H1 (cell line): ENCODE results near the gene ACER3. TPM values are rescaled to one million over a fixed set of nuclear protein-coding genes. Genes with fewer than 3 reads are reported as not detected.

ENCODE experiments used
- CTCF ChIA-PET: fragments of 300-600 bp; sonication (Branson Sonifier 250); formaldehyde crosslinking; loops from one replicate; lab custom pipeline; 2021; ENCODE audit not compliant: partially characterized antibody; lab: Charles Lee
- POLR2A ChIA-PET: fragments of 300-600 bp; sonication (Branson Sonifier 250); formaldehyde crosslinking; loops from one replicate; lab custom pipeline; 2021; ENCODE audit warnings: inconsistent platforms; ENCODE audit not compliant: partially characterized antibody; lab: Charles Lee
- DNase-seq, 2 experiments: peaks; one replicate each; pipeline versions ENCODE4 v3.0.0 to v3.0.0-alpha.2; 2010 to 2022; ENCODE audit warnings: low spot score in 2 of 2, low read depth in 1 of 2, mixed read lengths in 1 of 2
- FAIRE-seq: peaks from 2 replicates; lab custom pipeline; 2011; peaks lifted over from hg19 to GRCh38; lab: Jason Lieb, UNC
- H2AFZ ChIP-seq: 2 replicates; pipeline ENCODE4 v1.8.1; 2012; ENCODE audit warnings: low read length, inconsistent platforms
- H2AK5ac ChIP-seq: 2 replicates; pipeline ENCODE4 v1.6.1; 2013; ENCODE audit warnings: low read depth, low read length
- H2BK120ac ChIP-seq: replicated peaks from 2 replicates; pipeline ENCODE3; 2013; ENCODE audit warnings: low read depth, low read length, inconsistent platforms
- H2BK12ac ChIP-seq: 2 replicates; pipeline ENCODE4 v1.6.1; 2013; ENCODE audit warnings: low read depth, low read length
- H2BK15ac ChIP-seq: 2 replicates; pipeline ENCODE4 v1.6.1; 2013; ENCODE audit warnings: low read length
- H2BK20ac ChIP-seq: 2 replicates; pipeline ENCODE4 v1.6.1; 2013; ENCODE audit warnings: low read length
- H2BK5ac ChIP-seq: 2 replicates; pipeline ENCODE4 v1.6.1; 2013; ENCODE audit warnings: low read depth, low read length
- H3K14ac ChIP-seq: 2 replicates; pipeline ENCODE4 v1.6.1; 2013; ENCODE audit warnings: inconsistent platforms; ENCODE audit not compliant: insufficient read length
- H3K18ac ChIP-seq: 2 replicates; pipeline ENCODE4 v1.6.1; 2013; ENCODE audit warnings: low read length; ENCODE audit errors: extremely low read depth
- H3K23ac ChIP-seq: 2 replicates; pipeline ENCODE4 v1.6.1; 2013; ENCODE audit warnings: inconsistent platforms; ENCODE audit not compliant: insufficient read length
- H3K23me2 ChIP-seq: 2 replicates; pipeline ENCODE4 v1.6.1; 2013; ENCODE audit warnings: low read depth, low read length
- H3K27ac ChIP-seq: 2 replicates; pipeline ENCODE4 v1.6.1; 2011; ENCODE audit warnings: low read depth, low read length, inconsistent platforms
- H3K27me3 ChIP-seq, 4 experiments: replicated peaks in 1 of 4; 1 replicate in 1 of 4; 2 replicates in 3 of 4; pipeline versions ENCODE4 v1.6.1 to v1.8.1; 2011 to 2013; ENCODE audit warnings: low read length in 3 of 4, mild to moderate bottlenecking in 3 of 4, inconsistent platforms in 2 of 4, mixed read lengths in 2 of 4, moderate library complexity in 1 of 4; ENCODE audit not compliant: control insufficient read depth in 3 of 4, insufficient read depth in 3 of 4; ENCODE audit errors: extremely low read depth in 1 of 4
- H3K36me3 ChIP-seq, 4 experiments: 2 replicates each; pipeline versions ENCODE4 v1.6.1 to v1.8.1; 2011 to 2013; ENCODE audit warnings: mild to moderate bottlenecking in 4 of 4, low read length in 3 of 4, moderate library complexity in 2 of 4, control low read depth in 1 of 4, inconsistent platforms in 1 of 4; ENCODE audit not compliant: insufficient read depth in 4 of 4, control insufficient read depth in 2 of 4
- H3K4ac ChIP-seq: replicated peaks from 2 replicates; pipeline ENCODE3; 2013; ENCODE audit warnings: low read length, low read depth, mixed read lengths, inconsistent platforms; ENCODE audit not compliant: insufficient read length
- H3K4me1 ChIP-seq, 4 experiments: replicated peaks in 1 of 4; 1 replicate in 1 of 4; 2 replicates in 3 of 4; pipeline versions ENCODE4 v1.6.1 to v1.8.1; 2011 to 2013; ENCODE audit warnings: low read length in 3 of 4, inconsistent platforms in 2 of 4, mixed read lengths in 1 of 4; ENCODE audit not compliant: insufficient read depth in 4 of 4, control insufficient read depth in 3 of 4
- H3K4me2 ChIP-seq, 2 experiments: 2 replicates each; pipeline versions ENCODE4 v1.6.1 to v1.8.1; 2011 to 2013; ENCODE audit warnings: low read depth in 2 of 2, low read length in 2 of 2, control low read depth in 1 of 2, inconsistent platforms in 1 of 2, mild to moderate bottlenecking in 1 of 2; ENCODE audit not compliant: insufficient read depth in 1 of 2
- H3K4me3 ChIP-seq, 4 experiments: fragments of 200-600, 300-600 bp in 1 of 4; sonication (generic), shearing (Covaris generic), sonication (Bioruptor Twin) in 1 of 4; 2 replicates each; pipeline versions ENCODE4 v1.5.1 to v1.8.1; 2011 to 2016; ENCODE audit warnings: low read length in 4 of 4, low read depth in 3 of 4, control low read depth in 2 of 4, inconsistent platforms in 2 of 4, mild to moderate bottlenecking in 2 of 4, mixed read lengths in 1 of 4, moderate library complexity in 1 of 4; ENCODE audit not compliant: insufficient read depth in 2 of 4; ENCODE audit errors: extremely low read depth in 1 of 4
- H3K56ac ChIP-seq: replicated peaks from 2 replicates; pipeline ENCODE3; 2013; ENCODE audit warnings: low read depth, mild to moderate bottlenecking, mixed read lengths, low read length, inconsistent platforms; ENCODE audit not compliant: insufficient read length
- H3K79me1 ChIP-seq: 2 replicates; pipeline ENCODE4 v1.6.1; 2013; ENCODE audit warnings: low read depth, low read length, control low read depth
- H3K79me2 ChIP-seq, 2 experiments: 2 replicates each; pipeline versions ENCODE4 v1.6.1 to v1.8.1; 2012 to 2013; ENCODE audit warnings: low read length in 2 of 2, mild to moderate bottlenecking in 2 of 2, inconsistent platforms in 1 of 2; ENCODE audit not compliant: insufficient read depth in 2 of 2, control insufficient read depth in 1 of 2
- H3K9ac ChIP-seq, 4 experiments: replicated peaks in 1 of 4; 1 replicate in 1 of 4; 2 replicates in 3 of 4; pipeline versions ENCODE4 v1.6.1 to v1.8.1; 2011 to 2013; ENCODE audit warnings: low read depth in 3 of 4, low read length in 3 of 4, control low read depth in 2 of 4, mild to moderate bottlenecking in 2 of 4, moderate library complexity in 2 of 4, inconsistent platforms in 1 of 4; ENCODE audit errors: extremely low read depth in 1 of 4
- H3K9me3 ChIP-seq, 2 experiments: 2 replicates each; pipeline versions ENCODE4 v1.6.1 to v1.8.1; 2012 to 2013; ENCODE audit warnings: mild to moderate bottlenecking in 2 of 2, moderate library complexity in 2 of 2, control low read depth in 1 of 2, inconsistent platforms in 1 of 2, low read depth in 1 of 2, low read length in 1 of 2, mixed read lengths in 1 of 2; ENCODE audit not compliant: insufficient read depth in 2 of 2
- H4K20me1 ChIP-seq, 2 experiments: replicated peaks in 1 of 2; 2 replicates each; pipeline versions ENCODE3 to v1.8.1; 2011 to 2013; ENCODE audit warnings: inconsistent platforms in 2 of 2, low read length in 2 of 2, mild to moderate bottlenecking in 1 of 2; ENCODE audit not compliant: insufficient read depth in 2 of 2, control insufficient read depth in 1 of 2
- H4K5ac ChIP-seq: 2 replicates; pipeline ENCODE4 v1.6.1; 2013; ENCODE audit warnings: low read length, low read depth, mixed read lengths, inconsistent platforms; ENCODE audit not compliant: insufficient read length
- H4K8ac ChIP-seq: 2 replicates; pipeline ENCODE4 v1.8.0; 2013; ENCODE audit warnings: mild to moderate bottlenecking, moderate library complexity, low read length, inconsistent platforms; ENCODE audit not compliant: insufficient read depth; ENCODE audit errors: extremely low read depth
- H4K91ac ChIP-seq: replicated peaks from 2 replicates; pipeline ENCODE3; 2013; ENCODE audit warnings: low read length, mixed read lengths, inconsistent platforms; ENCODE audit not compliant: insufficient read length
- CEBPB ChIP-seq: IDR thresholded peaks from 2 replicates; pipeline ENCODE4 v1.6.1; 2012; ENCODE audit warnings: low read depth, low read length
- HDAC6 ChIP-seq: IDR thresholded peaks from one replicate; pipeline ENCODE4 v1.7.1; 2012; ENCODE audit warnings: low read depth, mild to moderate bottlenecking, inconsistent platforms, low read length, moderate library complexity
- NANOG ChIP-seq: IDR thresholded peaks from 2 replicates; pipeline ENCODE4 v1.6.1; 2011; ENCODE audit warnings: low read length, low read depth, mild to moderate bottlenecking, inconsistent platforms; ENCODE audit not compliant: insufficient read depth, poor library complexity, severe bottlenecking
- POLR2A ChIP-seq, 2 experiments: IDR thresholded peaks; 1 replicate in 1 of 2; 2 replicates in 1 of 2; pipeline ENCODE4 v1.6.1; 2011; ENCODE audit warnings: low read depth in 2 of 2, low read length in 2 of 2, mild to moderate bottlenecking in 2 of 2; ENCODE audit errors: control extremely low read depth in 1 of 2
- POU5F1 ChIP-seq: IDR thresholded peaks from 2 replicates; pipeline ENCODE4 v1.6.1; 2011; ENCODE audit warnings: low read depth, mild to moderate bottlenecking, low read length, moderate library complexity
- SP4 ChIP-seq: IDR thresholded peaks from 2 replicates; pipeline ENCODE4 v1.6.1; 2012; ENCODE audit warnings: low read length, inconsistent platforms
- TAF1 ChIP-seq: IDR thresholded peaks from 2 replicates; pipeline ENCODE4 v1.6.1; 2011; ENCODE audit warnings: mild to moderate bottlenecking, low read depth, low read length
- TBP ChIP-seq: IDR thresholded peaks from 2 replicates; pipeline ENCODE4 v1.6.1; 2011; ENCODE audit warnings: low read depth, low read length, improper control_type of control experiment
- TEAD4 ChIP-seq: IDR thresholded peaks from 2 replicates; pipeline ENCODE4 v1.6.1; 2012; ENCODE audit warnings: low read depth, low read length, inconsistent platforms, mixed read lengths
- WGBS, 2 experiments: shearing (Covaris generic) in 1 of 2; methylation state at CpG; one replicate each; pipeline versions ENCODE4 v1.1.6 to v1.1.7; 2013 to 2015; ENCODE audit warnings: low lambda C conversion rate in 2 of 2, mixed read lengths in 2 of 2, inconsistent platforms in 1 of 2, low coverage in 1 of 2, missing lambda C conversion rate in 1 of 2; ENCODE audit not compliant: insufficient replicate concordance in 2 of 2, insufficient coverage in 1 of 2, insufficient read length in 1 of 2; ENCODE audit errors: extremely low coverage in 1 of 2, missing lambda C conversion rate in 1 of 2; 5-methylcytosine and 5-hydroxymethylcytosine counted together
- polyA plus RNA-seq, 7 experiments: library from polyadenylated mRNA; depleted of rRNA in 3 of 7; stranded (reverse) in 5 of 7; unstranded in 2 of 7; fragments of >200 nt in 5 of 7; fragments of 200-250 nt in 2 of 7; gene quantifications; 1 replicate in 5 of 7; 2 replicates in 1 of 7; 4 replicates in 1 of 7; pipeline versions ENCODE4 v1.2.1 to v1.2.3, GENCODE V29; 2011 to 2013; ENCODE audit warnings: missing spikeins in 2 of 7, mixed read lengths in 2 of 7
- total RNA-seq: library from RNA; stranded (reverse); fragmentation: NEBNext Ultra II Directional; extraction: Animal tissue kit (Norgen Biotek cat#: 25700); gene quantifications from 2 replicates; pipeline ENCODE4 v1.2.1, GENCODE V29; 2021
- TF ChIP-seq, protein P1 (sequence below): IDR thresholded peaks from 2 replicates; pipeline ENCODE4 v1.6.1; 2012; ENCODE audit warnings: inconsistent platforms
- TF ChIP-seq, protein P2 (sequence below): IDR thresholded peaks from 2 replicates; pipeline ENCODE4 v1.6.1; 2011; ENCODE audit warnings: low read length, improper control_type of control experiment
- TF ChIP-seq, protein P3 (sequence below), 3 experiments: IDR thresholded peaks; 1 replicate in 2 of 3; 2 replicates in 1 of 3; pipeline versions ENCODE4 v1.5.1 to v1.6.1; 2011; ENCODE audit warnings: low read length in 3 of 3, mild to moderate bottlenecking in 3 of 3, inconsistent platforms in 2 of 3, low read depth in 1 of 3, moderate library complexity in 1 of 3; ENCODE audit not compliant: insufficient read depth in 1 of 3; ENCODE audit errors: control extremely low read depth in 1 of 3

The ACER3 gene
- total and polyA plus RNA-seq, 2 of the 8 experiments (the other 6 are each of a cell fraction or from before 2014, with no cell fraction given): 5.7 to 16.2 TPM

DNA sequence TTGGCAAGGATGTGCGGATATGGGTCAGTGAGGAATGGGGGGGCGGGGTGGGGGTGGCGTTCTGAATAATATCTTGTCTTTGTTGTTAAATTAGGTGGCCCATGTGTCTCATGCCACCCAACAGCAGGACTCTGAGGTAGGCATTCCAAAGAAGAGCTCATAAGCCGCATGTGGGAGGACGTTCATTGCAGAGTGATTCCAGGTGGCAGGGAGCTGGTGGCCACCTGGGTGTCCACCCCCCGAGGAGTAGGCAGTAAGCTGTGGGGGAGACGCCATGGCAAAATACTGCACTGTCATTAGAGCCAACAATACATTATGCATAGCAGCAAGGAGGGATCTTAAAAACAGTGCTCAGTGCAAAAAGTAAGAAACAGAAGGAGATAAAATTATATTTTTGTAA is 191.8 kb downstream of the ACER3 start:
- H3K36me3 ChIP-seq: no peaks in the 10 kb centered on the region
- no peak overlapping the region for H3K18ac ChIP-seq
- H3K27ac ChIP-seq: no peak overlapping the region
- no peak overlapping the region for H2BK12ac ChIP-seq
- no peak overlapping the region for H2BK15ac ChIP-seq
- DNase-seq (no peak), FAIRE-seq (no peak)
- no peak overlapping the region for H2BK20ac ChIP-seq
- no peaks in the 10 kb centered on the region for H3K79me1 ChIP-seq
- no peak overlapping the region for H2BK5ac ChIP-seq
- no peak overlapping the region for H4K5ac ChIP-seq
- CTCF ChIA-PET: interaction anchor here (0.5 to 12.7 kb wide), 7 partner anchors 12 to 76 kb away, joined by 3 to 201 read pairs (median 7); partner anchors contain the start of gene MYO7A
- POLR2A ChIA-PET: no interaction called here
- no peak overlapping the region for H2BK120ac ChIP-seq
- H3K4me3 ChIP-seq: no peak overlapping the region
- H4K8ac ChIP-seq: no peak overlapping the region
- no peak overlapping the region for H3K56ac ChIP-seq
- H3K4me1 ChIP-seq: no peaks in the 10 kb centered on the region
- peaks cover 0 to 3% of the 10 kb centered on the region in 2 experiments; a peak in 1 of 4 replicates for H3K9me3 ChIP-seq
- H3K4me2 ChIP-seq: no peak overlapping the region
- no peak overlapping the region for H3K4ac ChIP-seq
- H3K79me2 ChIP-seq: no peaks in the 10 kb centered on the region
- H3K14ac ChIP-seq: no peak overlapping the region
- H3K23me2 ChIP-seq: no peaks in the 10 kb centered on the region
- H3K23ac ChIP-seq: no peak overlapping the region
- no peaks in the 10 kb centered on the region for H3K27me3 ChIP-seq
- no peak overlapping the region for H3K9ac ChIP-seq
- no peak overlapping the region for H4K91ac ChIP-seq
- H2AFZ ChIP-seq: no peak overlapping the region
- H2AK5ac ChIP-seq: no peak overlapping the region
- H4K20me1 ChIP-seq: no peaks in the 10 kb centered on the region
- 82% methylated on average over 6 of the region's 7 CpGs; no CpG with 5 or more reads in 1 of the 2 experiments for WGBS, 2 experiments
- TF ChIP-seq POU5F1 (no peak), TBP (no peak), TAF1 (no peak), NANOG (no peak), CEBPB (no peak), POLR2A (IDR thresholded peaks at IDR 0.05; ENCODE audit: control extremely low read depth in 1 of 2, low read depth in 2 of 2, low read length in 2 of 2) (no peak), HDAC6 (no peak), TEAD4 (no peak), SP4 (no peak)
- TF ChIP-seq, protein P1, sequence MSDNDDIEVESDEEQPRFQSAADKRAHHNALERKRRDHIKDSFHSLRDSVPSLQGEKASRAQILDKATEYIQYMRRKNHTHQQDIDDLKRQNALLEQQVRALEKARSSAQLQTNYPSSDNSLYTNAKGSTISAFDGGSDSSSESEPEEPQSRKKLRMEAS: no peak
- TF ChIP-seq, protein P2, sequence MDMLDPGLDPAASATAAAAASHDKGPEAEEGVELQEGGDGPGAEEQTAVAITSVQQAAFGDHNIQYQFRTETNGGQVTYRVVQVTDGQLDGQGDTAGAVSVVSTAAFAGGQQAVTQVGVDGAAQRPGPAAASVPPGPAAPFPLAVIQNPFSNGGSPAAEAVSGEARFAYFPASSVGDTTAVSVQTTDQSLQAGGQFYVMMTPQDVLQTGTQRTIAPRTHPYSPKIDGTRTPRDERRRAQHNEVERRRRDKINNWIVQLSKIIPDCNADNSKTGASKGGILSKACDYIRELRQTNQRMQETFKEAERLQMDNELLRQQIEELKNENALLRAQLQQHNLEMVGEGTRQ: no peak
- TF ChIP-seq, protein P3, sequence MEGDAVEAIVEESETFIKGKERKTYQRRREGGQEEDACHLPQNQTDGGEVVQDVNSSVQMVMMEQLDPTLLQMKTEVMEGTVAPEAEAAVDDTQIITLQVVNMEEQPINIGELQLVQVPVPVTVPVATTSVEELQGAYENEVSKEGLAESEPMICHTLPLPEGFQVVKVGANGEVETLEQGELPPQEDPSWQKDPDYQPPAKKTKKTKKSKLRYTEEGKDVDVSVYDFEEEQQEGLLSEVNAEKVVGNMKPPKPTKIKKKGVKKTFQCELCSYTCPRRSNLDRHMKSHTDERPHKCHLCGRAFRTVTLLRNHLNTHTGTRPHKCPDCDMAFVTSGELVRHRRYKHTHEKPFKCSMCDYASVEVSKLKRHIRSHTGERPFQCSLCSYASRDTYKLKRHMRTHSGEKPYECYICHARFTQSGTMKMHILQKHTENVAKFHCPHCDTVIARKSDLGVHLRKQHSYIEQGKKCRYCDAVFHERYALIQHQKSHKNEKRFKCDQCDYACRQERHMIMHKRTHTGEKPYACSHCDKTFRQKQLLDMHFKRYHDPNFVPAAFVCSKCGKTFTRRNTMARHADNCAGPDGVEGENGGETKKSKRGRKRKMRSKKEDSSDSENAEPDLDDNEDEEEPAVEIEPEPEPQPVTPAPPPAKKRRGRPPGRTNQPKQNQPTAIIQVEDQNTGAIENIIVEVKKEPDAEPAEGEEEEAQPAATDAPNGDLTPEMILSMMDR (IDR thresholded peaks at IDR 0.05; ENCODE audit: control extremely low read depth in 1 of 3, insufficient read depth in 1 of 3, low read depth in 1 of 3, low read length in 3 of 3): no peak
